KOPT-K1 (cell line): ENCODE data around the gene PTPRN2.
"Not testable (repeated sequence)": the region's sequence is repeated elsewhere in the genome, so short reads cannot be mapped to it uniquely, and the experiment has no call there.

Source experiments
- H3K27ac ChIP-seq: fragments of 200-600 bp; sonication (generic); 2 replicates; pipeline ENCODE4 v1.5.1; 2016; ENCODE audit warnings: antibody characterized with exemption, mild to moderate bottlenecking, low read depth, low read length; ENCODE audit not compliant: poor library complexity, severe bottlenecking
- H3K36me3 ChIP-seq: fragments of 200-600 bp; sonication (generic); 2 replicates; pipeline ENCODE4 v1.5.1; 2017; ENCODE audit warnings: antibody characterized with exemption, mild to moderate bottlenecking, low read length, moderate library complexity; ENCODE audit not compliant: insufficient read depth
- H3K9me3 ChIP-seq: fragments of 200-600 bp; sonication (generic); 2 replicates; pipeline ENCODE4 v1.5.1; 2017; ENCODE audit warnings: antibody characterized with exemption, low read length, mild to moderate bottlenecking; ENCODE audit not compliant: insufficient read depth, poor library complexity, severe bottlenecking

The PTPRN2 gene

GRCh38 chr7:158039270-158039669, 548.4 kb downstream of the PTPRN2 start:
- Histone ChIP-seq H3K9me3 (peaks cover 21% of the 10 kb centered on the region), H3K27ac (no peak overlapping the region), H3K36me3 (no peaks in the 10 kb centered on the region)

GRCh38 chr7:158037211-158037610, 550.4 kb downstream of the PTPRN2 start:
- H3K36me3 ChIP-seq = no peaks in the 10 kb centered on the region

GRCh38 chr7:158035343-158035742, 552.3 kb downstream of the PTPRN2 start:
- Histone ChIP-seq H3K9me3 (peaks cover 36% of the 10 kb centered on the region), H3K36me3 (no peaks in the 10 kb centered on the region), H3K27ac (no peak overlapping the region)

More at GRCh38 chr7:158037211-158037610, 550.4 kb downstream of the PTPRN2 start:
- H3K27ac ChIP-seq = no peak overlapping the region
- H3K9me3 ChIP-seq = peaks cover 36% of the 10 kb centered on the region

GRCh38 chr7:158034571-158034970, 553.1 kb downstream of the PTPRN2 start:
- Histone ChIP-seq H3K36me3 (no peaks in the 10 kb centered on the region), H3K9me3 (peaks cover 32% of the 10 kb centered on the region), H3K27ac (no peak overlapping the region)

GRCh38 chr7:158033925-158034324, 553.7 kb downstream of the PTPRN2 start:
- H3K9me3 ChIP-seq = peaks cover 26% of the 10 kb centered on the region
- not testable (repeated sequence) for H3K36me3 ChIP-seq, H3K27ac ChIP-seq

- Histone ChIP-seq H3K36me3 (no peaks in the 10 kb centered on the region), H3K27ac (no peak overlapping the region), H3K9me3 (peaks cover 23% of the 10 kb centered on the region)
Observed at GRCh38 chr7:158033196-158033595, 554.4 kb downstream of the PTPRN2 start.

GRCh38 chr7:158032561-158033115, 555.0 kb downstream of the PTPRN2 start:
- Histone ChIP-seq H3K36me3 (no peaks in the 10 kb centered on the region), H3K27ac (no peak overlapping the region), H3K9me3 (peaks cover 19% of the 10 kb centered on the region)

GRCh38 chr7:158031867-158032308, 555.7 kb downstream of the PTPRN2 start:
- Histone ChIP-seq H3K9me3 (peaks cover 19% of the 10 kb centered on the region), H3K27ac (peak overlapping the region; percentile 32), H3K36me3 (no peaks in the 10 kb centered on the region)

GRCh38 chr7:158030566-158030965, 557.1 kb downstream of the PTPRN2 start:
- Histone ChIP-seq H3K27ac (no peak overlapping the region), H3K9me3 (peaks cover 19% of the 10 kb centered on the region), H3K36me3 (no peaks in the 10 kb centered on the region)

GRCh38 chr7:158030071-158030470, 557.6 kb downstream of the PTPRN2 start:
- peaks cover 19% of the 10 kb centered on the region for H3K9me3 ChIP-seq
- H3K27ac ChIP-seq = no peak overlapping the region
- H3K36me3 ChIP-seq = no peaks in the 10 kb centered on the region

- Histone ChIP-seq H3K9me3 (peaks cover 17% of the 10 kb centered on the region), H3K27ac (no peak overlapping the region), H3K36me3 (no peaks in the 10 kb centered on the region)
Observed at GRCh38 chr7:158029509-158029908, 558.1 kb downstream of the PTPRN2 start.

- peaks cover 11% of the 10 kb centered on the region for H3K9me3 ChIP-seq
- H3K36me3 ChIP-seq = no peaks in the 10 kb centered on the region
- H3K27ac ChIP-seq = no peak overlapping the region
Observed at GRCh38 chr7:158028971-158029370, 558.7 kb downstream of the PTPRN2 start.

GRCh38 chr7:158028290-158028941, 559.2 kb downstream of the PTPRN2 start:
- H3K36me3 ChIP-seq = no peaks in the 10 kb centered on the region
- peaks cover 6% of the 10 kb centered on the region for H3K9me3 ChIP-seq
- no peak overlapping the region for H3K27ac ChIP-seq

- H3K36me3 ChIP-seq = no peaks in the 10 kb centered on the region
- H3K9me3 ChIP-seq = no peaks in the 10 kb centered on the region
- H3K27ac ChIP-seq = no peak overlapping the region
Observed at GRCh38 chr7:158027646-158028045, 560.0 kb downstream of the PTPRN2 start.

- Histone ChIP-seq H3K27ac (no peak overlapping the region), H3K9me3 (no peaks in the 10 kb centered on the region), H3K36me3 (no peaks in the 10 kb centered on the region)
Observed at GRCh38 chr7:158026636-158027265, 560.9 kb downstream of the PTPRN2 start.
